NCI-H2171 treated with DMSO at 0.1 percent for 48 hours (cell line): ENCODE measurements around the gene OSTM1.

Experiments used
- DNase-seq: peaks from one replicate; lab custom pipeline; 2025; lab: John Stamatoyannopoulos, UW

The OSTM1 gene

GRCh38 chr6:108074359-108075144 lies at the start of gene OSTM1:
OSTM1 (minus strand) TSS chr6:108074741; CDS start chr6:108074651, 90 bp downstream.
- DNase-seq: peak; percentile 81

DNA sequence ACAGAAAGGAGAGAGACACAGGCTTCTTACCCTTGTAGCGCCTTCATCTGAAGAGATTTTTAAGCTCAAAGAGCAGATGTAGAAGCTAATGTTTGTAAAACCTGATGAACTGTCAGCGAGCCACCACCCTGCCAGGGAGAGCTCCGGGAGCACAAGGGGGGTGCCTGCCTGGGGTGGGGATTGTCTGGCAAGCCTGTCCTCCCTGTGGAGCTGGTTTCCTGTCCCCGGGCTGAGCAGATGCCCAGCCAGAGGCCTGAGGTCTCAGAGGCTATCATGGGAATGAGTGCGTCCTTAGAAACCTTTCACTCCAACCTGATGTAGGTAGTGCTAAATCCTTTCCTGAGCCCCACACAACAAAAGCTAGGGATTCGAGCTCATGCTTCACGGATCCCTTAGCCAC lies 49.4 kb upstream of the OSTM1 start:
- DNase-seq: no peak

DNA sequence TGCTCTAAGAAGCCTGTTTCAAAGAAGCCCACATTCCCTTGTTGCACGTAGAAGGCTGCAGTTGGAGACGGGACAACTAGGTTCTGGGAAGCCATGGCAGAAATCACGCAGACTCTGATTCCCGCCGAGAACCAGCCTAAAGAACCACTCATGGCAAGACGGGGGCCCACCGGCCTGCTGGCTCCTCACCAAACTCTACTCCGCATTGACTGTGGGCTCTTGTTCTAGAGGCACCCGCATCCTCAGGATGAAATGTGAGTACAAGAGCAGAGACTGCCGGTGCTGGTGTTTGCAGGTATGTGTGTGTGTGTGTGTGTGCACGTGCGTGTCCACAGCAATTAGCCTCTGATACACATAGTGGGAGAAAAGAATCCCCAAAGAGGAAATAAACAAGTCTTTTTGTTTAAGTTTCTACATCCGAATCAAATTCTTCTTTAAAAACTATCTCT lies 49.0 kb upstream of the OSTM1 start:
- no peak for DNase-seq

GRCh38 chr6:108121612-108122011 lies 47.1 kb upstream of the OSTM1 start:
- no peak for DNase-seq

DNA sequence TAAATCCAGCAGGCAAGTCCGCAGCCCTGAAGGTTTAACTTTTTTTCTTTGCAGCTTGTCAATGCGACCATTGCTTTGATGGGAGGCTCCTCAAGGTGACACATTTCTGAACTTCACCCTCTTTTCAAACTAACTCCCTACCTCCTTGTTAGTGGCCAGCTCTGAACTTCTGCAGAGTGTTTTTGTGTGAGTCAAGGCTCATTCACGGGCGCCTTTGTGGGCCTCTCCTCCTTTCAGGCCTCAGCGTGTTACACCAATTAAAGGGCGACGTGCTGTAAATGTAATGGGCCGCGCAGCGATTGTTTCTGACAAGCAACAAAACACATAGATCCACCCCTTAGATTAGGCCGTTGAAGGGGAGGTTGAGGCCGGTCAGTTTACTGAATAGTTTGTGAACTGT lies 45.8 kb upstream of the OSTM1 start:
- DNase-seq: no peak

DNA sequence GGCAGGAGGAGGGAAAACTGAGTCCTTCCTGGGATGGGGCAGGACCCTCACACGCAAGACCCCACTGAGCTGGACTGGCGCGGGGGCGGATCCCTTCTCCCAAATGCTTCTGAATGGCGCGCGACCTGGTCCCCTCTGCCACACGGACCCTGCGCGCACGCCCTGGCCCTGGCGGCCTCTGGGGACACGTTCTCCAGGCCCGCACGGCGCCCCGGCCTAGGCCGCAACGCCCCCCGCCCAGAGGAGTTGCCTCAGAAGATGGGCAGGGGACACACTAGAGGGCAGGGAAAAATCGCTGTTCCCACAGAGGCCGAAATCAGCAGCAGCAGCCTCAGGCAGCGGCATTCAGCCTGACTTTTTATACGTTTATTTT lies 45.2 kb upstream of the OSTM1 start:
- DNase-seq: no peak

DNA sequence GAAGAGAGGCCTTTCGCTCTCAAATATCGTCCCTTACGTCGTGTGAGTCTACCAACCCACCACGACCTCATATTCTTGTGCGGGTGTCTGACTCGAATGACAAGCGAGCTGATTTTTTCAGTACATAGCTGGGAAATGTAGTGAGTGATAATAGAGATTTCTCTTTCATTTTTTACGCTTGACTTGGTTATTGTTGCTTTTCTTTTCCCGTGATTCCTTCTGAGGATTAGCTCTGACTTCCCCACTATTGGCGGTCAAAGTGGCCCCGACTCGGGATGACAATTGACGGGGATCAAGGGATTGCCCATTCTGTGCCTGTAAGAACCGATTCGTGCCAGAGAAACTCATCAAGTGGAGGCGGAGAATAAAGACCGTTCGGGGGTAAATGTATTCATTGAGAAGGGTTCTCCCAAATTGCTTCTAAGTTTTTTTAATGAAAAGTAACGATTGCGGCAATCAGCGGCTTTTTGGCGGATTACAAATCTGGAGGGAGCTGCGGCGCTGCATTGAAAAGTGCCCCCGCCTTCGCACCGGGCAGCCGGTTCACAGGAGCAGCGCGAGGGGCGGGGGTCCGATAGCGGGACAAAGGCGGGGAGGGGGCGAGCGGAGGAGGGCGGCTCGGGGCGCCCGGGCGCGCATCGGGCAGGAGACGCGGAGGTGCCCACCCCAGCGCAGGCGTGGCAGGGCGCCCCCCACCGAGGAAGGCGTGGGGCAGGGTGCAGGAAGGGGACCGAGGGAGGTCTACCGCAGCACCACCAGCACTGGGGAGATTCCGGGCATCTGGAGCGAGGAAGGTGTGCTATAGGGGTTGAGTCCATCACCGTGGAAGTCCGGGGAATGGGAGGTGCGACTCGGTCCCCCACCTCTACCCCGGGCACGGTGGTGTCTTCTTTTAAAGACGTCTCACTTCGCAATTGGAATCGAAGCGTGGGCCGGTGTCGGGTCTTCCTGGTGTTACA lies 44.5 kb upstream of the OSTM1 start:
- no peak for DNase-seq

- DNase-seq: no peak
Measured at GRCh38 chr6:108118359-108118724, 43.8 kb upstream of the OSTM1 start.

DNA sequence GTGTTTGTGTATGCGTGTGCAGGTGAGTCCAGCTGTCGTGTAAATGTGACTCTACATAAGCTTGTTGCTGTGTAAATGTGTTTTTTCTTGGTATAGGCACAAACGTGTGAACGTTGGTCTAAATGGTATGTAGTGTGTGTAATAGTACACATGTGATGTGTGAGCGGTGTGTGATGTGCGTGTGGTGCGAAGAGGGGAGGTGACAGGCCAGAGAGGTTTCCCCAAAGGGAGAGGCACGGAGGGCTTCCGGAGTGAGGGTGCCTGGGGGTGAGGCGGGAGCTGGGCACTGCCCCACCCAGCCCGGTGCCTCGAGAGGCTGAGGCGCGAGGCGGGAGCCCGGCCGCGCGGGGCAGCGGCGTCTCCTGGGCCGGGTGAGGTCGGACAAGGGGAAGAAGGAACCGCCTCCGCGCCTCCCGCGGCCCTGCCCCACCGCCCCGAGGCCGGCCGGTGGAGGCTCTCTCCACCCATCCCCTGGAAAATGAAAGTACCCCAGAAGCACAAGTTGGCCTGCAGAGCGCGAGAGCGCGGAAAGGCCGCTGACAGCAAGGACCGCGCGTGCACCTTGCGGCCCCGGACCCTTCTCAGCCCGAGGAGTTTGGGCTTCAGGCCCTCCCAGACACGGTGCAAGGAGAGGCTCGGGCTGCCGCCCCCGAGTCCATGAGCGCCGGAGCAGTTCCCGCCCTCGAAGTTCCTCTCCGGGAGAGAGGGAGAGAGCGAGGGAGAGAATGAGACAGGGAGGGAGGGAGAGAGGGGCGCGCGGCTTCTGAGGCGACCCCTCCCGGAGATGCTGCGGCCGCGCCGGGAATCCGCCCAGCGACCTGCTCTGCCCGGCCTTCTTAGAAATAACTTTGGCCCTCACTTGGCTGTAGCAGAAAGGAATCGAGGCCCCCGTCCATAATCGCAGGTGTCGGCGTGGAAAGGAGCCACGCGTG lies 43.2 kb upstream of the OSTM1 start:
- DNase-seq: peak; percentile 42

DNA sequence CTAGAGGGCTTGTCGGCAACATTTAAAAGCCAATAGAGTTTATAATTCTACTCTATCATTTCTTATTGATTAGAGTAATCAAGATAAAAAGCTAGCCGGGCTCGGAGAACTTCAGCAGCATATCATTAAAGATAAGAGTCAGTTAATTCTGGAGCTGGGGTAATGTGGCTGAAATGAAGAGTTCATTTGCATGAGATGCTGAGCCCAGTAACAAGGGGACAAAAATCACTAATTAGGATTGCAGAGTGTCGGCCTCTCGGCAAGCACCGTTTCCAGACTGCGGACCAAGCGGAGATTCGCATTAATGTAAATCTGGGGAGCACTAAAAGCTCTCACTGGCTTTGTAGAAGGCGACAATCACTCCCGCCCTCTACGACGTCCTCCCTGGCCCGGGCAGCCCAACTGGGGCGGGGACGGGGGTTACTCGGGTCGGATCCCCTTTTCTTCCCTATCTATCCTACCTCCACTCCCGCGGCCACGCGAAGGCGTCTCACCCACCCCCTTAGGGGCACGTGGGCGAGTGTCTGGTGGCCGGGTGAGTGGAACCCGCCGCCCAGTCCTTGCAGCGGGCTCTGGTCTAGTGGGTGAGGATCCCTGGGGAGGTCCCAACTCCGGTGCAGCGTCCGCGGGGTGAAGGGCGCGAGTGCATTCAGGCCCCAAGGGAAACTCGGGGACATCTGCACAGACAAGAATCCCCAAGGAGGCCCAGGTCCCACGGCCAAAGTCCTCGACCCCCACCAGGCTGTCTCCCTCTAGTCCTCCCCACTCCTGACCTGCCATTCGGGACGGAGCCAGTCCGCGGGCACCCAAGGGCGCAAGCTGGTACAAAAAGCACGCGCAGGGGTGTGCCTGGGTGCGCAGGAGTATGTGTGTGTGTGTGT lies 42.2 kb upstream of the OSTM1 start:
- no peak for DNase-seq

- no peak for DNase-seq
Measured at GRCh38 chr6:108115598-108116058, 41.1 kb upstream of the OSTM1 start.

DNA sequence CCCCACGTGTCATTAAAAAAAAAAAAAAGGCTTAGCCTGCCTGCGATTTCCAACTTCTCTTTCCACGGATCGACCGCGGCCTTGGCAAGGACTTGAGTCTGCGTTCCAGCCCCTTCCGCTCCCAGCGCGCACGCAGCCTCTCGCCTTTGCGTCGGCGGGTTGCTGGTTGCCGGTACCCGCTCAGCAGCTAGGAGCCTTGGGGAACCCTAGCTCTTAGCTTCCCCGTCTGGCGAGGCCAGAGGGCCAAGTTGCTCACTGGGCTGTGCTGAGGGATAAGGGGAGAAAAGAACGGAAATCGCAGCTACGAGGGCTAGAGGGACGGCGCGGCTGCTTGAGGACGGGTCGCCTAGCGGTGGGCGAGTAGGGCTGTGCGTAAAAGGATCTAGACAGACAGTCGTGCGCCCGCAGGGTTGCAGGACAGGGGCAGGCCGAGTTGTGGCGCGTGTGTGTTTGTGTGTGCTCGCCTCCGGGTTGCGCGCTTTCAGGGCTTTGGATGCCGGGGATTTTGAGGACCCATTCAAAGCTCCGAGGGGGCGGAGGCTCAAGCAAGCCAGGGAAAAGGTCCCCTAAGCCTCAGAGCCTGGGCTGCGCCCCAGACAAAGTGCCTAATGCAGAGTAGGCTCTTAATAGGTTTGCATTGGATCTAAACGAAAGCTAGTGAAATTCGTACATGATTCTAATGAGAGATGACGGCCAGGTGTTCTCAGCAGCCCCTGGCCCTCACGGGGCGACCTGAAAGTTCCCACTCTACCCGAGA lies 40.5 kb upstream of the OSTM1 start:
- no peak for DNase-seq

GRCh38 chr6:108113557-108114519 lies 39.3 kb upstream of the OSTM1 start:
- DNase-seq: peak; percentile 40

GRCh38 chr6:108108374-108108773 lies 33.8 kb upstream of the OSTM1 start:
- no peak for DNase-seq

- DNase-seq: no peak
Measured at GRCh38 chr6:108107102-108107501, 32.6 kb upstream of the OSTM1 start.

DNA sequence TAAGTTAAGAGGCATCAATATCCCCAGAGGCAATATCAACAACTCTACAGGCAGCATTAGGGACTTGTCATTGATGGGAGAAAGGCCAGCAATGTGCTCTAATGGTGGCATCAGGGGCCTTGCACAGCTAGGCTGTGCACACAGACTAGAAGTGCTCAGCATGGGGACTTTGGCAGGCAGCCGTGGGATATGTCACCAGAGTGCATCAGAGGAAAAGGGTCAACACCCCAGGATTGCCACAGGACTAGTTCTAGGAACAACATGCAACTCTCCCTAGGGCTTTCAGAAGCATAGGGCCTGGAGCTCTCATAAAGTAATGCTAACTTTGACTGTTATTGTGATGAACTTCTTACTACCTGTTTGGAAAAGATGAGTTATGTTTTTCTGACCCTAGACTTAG lies 32.2 kb upstream of the OSTM1 start:
- no peak for DNase-seq

DNA sequence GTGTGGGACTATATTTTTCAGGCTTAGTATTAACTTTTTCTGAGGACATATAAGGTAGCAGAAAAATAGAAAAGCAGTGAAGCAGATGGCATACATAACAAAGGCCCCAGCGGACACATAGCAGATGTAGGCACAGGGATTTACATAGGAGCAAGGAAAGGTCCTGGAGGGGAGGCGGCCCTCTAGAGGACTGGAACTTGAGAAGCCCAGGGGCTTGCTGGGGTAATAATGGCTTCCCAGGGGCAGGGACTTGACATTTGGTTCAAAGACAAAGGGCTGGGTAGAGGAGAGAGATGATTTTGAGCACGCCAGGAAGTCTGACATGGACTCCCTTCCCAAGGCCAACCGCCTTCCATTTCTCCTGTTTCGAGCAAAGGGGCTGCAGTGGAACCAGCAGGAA lies 31.7 kb upstream of the OSTM1 start:
- peak; percentile 85 for DNase-seq

GRCh38 chr6:108105571-108105970 lies 31.0 kb upstream of the OSTM1 start:
- no peak for DNase-seq

GRCh38 chr6:108102965-108103364 lies 28.4 kb upstream of the OSTM1 start:
- peak; percentile 52 for DNase-seq
